ENCODE measurements around the gene NRIP1.

GRCh38 chr21:15037900-15038293 is 26.9 kb downstream of the NRIP1 start:
- TF ChIP-seq, protein P1, sequence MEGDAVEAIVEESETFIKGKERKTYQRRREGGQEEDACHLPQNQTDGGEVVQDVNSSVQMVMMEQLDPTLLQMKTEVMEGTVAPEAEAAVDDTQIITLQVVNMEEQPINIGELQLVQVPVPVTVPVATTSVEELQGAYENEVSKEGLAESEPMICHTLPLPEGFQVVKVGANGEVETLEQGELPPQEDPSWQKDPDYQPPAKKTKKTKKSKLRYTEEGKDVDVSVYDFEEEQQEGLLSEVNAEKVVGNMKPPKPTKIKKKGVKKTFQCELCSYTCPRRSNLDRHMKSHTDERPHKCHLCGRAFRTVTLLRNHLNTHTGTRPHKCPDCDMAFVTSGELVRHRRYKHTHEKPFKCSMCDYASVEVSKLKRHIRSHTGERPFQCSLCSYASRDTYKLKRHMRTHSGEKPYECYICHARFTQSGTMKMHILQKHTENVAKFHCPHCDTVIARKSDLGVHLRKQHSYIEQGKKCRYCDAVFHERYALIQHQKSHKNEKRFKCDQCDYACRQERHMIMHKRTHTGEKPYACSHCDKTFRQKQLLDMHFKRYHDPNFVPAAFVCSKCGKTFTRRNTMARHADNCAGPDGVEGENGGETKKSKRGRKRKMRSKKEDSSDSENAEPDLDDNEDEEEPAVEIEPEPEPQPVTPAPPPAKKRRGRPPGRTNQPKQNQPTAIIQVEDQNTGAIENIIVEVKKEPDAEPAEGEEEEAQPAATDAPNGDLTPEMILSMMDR (IDR thresholded peaks at IDR 0.05; ENCODE audit: insufficient read depth, low read length, poor library complexity, severe bottlenecking): no peak
- no peak for TF ChIP-seq EZH2phosphoT487 (conservative IDR thresholded peaks at IDR 0.05; ENCODE audit: low read length)

Data from SU-DHL-6 (cell line).